C4-2B (cell line): ENCODE results near the gene AIG1.

Source experiments
- H3K27ac ChIP-seq: fragments of 450-650 bp; 2 replicates; pipeline ENCODE4 v1.5.1; 2017
- ZFX ChIP-seq: fragments of 450-650 bp; IDR thresholded peaks from 2 replicates; pipeline ENCODE4 v1.6.1; 2017
- TF ChIP-seq, protein P1 (sequence below): fragments of 450-650 bp; conservative IDR thresholded peaks from 2 replicates; pipeline ENCODE4 v1.5.1; 2017; ENCODE audit warnings: mild to moderate bottlenecking

AIG1 gene

DNA sequence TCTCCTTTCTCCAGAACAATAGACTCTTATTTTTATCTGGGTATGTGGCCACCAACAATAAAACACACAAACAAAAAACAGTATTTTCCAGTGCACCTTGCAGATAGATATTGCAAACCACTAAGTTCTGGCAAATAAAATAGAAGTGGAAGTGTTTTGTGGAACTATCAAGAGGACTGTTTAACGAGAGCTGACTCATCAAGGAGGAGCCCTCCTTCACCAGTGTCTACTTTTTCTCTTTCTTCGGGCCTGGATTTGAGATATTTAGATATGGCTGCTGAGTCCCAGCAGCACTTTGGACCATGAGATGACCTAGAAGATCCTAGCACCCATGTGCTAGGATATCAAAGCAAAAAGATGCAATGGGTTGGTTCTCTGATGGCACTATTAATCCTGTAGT, 154.7 kb downstream of the AIG1 start:
- H3K27ac ChIP-seq, result no peak overlapping the region
- TF ChIP-seq, protein P1, sequence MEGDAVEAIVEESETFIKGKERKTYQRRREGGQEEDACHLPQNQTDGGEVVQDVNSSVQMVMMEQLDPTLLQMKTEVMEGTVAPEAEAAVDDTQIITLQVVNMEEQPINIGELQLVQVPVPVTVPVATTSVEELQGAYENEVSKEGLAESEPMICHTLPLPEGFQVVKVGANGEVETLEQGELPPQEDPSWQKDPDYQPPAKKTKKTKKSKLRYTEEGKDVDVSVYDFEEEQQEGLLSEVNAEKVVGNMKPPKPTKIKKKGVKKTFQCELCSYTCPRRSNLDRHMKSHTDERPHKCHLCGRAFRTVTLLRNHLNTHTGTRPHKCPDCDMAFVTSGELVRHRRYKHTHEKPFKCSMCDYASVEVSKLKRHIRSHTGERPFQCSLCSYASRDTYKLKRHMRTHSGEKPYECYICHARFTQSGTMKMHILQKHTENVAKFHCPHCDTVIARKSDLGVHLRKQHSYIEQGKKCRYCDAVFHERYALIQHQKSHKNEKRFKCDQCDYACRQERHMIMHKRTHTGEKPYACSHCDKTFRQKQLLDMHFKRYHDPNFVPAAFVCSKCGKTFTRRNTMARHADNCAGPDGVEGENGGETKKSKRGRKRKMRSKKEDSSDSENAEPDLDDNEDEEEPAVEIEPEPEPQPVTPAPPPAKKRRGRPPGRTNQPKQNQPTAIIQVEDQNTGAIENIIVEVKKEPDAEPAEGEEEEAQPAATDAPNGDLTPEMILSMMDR, result no peak
- no peak for TF ChIP-seq ZFX

DNA sequence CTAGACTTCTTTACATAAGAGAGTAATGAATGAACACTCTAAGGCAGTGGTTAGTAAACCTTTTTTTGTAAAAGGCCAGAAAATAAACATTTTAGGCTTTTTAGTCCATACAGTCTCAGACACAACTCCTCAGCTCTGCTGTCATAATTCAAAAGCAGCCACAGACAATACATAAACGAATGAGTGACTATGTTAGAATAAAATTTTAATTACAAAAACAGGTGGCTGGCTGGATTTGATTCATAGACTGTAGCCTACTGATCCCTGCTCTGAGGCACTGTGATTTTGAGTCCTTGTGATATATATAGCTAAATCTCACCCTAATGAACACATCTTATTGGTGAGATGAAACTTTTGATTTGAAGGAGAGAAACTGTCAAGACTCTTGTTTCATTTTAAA, 155.1 kb downstream of the AIG1 start:
- TF ChIP-seq ZFX, result no peak
- TF ChIP-seq, protein P1, result no peak
- no peak overlapping the region for H3K27ac ChIP-seq

GRCh38 chr6:143218233-143218632, 157.5 kb downstream of the AIG1 start:
- H3K27ac ChIP-seq, result no peak overlapping the region
- no peak for TF ChIP-seq ZFX
- TF ChIP-seq, protein P1, result no peak

- no peak overlapping the region for H3K27ac ChIP-seq
- no peak for TF ChIP-seq ZFX
- TF ChIP-seq, protein P1, result no peak
Observed at GRCh38 chr6:143221698-143222097, 161.0 kb downstream of the AIG1 start.

DNA sequence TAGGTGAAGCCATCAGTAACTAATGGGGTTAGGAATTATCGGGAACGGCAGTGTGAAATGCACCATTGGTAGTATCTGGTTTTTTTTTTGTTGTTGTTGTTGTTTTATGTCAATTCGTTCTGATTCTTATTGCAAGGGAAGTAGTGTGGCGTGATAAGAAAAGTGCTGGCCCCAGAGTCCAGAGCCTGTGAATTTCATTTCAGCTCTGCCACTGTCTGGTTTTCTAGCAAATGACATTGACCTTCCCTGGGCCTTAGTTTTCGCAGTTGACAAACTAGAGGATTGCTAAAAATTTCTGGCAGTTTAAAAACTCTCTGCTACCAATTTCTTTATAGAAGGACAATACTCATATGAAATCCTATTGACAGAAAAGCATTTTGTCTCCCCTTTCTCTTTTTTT, 161.6 kb downstream of the AIG1 start:
- no peak overlapping the region for H3K27ac ChIP-seq
- TF ChIP-seq, protein P1, result no peak
- TF ChIP-seq ZFX, result no peak

- H3K27ac ChIP-seq, result no peak overlapping the region
- no peak for TF ChIP-seq ZFX
- TF ChIP-seq, protein P1, result no peak
Observed at GRCh38 chr6:143222801-143223231, 162.1 kb downstream of the AIG1 start.

- no peak overlapping the region for H3K27ac ChIP-seq
- TF ChIP-seq, protein P1, result no peak
- no peak for TF ChIP-seq ZFX
Observed at GRCh38 chr6:143223895-143224294, 163.2 kb downstream of the AIG1 start.

DNA sequence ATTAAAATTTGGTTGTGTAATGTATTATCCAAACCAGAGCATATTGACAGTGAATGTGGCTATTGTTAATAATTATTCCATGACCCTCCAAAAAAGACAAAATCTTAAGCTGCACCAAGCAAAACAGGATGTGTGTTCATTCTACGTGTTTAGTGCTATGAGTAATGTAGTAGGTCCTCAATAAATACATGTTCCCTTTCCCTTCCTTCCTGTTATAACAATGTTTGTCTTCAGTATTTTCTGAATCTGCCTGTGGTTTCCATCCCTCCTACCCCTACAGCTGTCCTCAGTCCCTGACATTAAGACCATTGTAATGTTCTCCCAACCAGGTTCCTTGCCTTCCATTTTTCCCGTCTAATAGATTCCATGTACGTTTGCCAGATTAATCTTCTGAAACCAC, 163.8 kb downstream of the AIG1 start:
- TF ChIP-seq, protein P1, result no peak
- no peak for TF ChIP-seq ZFX
- H3K27ac ChIP-seq, result no peak overlapping the region
